Endothelial cell of hepatic sinusoid (primary cell): ENCODE data around the gene TMC4.

ENCODE experiments used
- in situ Hi-C: cut with HindIII; loops from 2 replicates; pipeline ENCODE4 v1.10.0; 2017; ENCODE audit warnings: low sequenced_read_pairs

Gene TMC4

GRCh38 chr19:54136086-54136863, 36.7 kb downstream of the TMC4 start:
- in situ Hi-C loops: no loop called here

GRCh38 chr19:54133957-54134590, 38.9 kb downstream of the TMC4 start:
- in situ Hi-C loops: no loop called here

- in situ Hi-C loops: no loop called here
Observed at GRCh38 chr19:54133312-54133956, 39.5 kb downstream of the TMC4 start.

- in situ Hi-C loops: no loop called here
Observed at GRCh38 chr19:54129617-54129996, 43.4 kb downstream of the TMC4 start.

GRCh38 chr19:54128796-54129616, 44.0 kb downstream of the TMC4 start:
- in situ Hi-C loops: no loop called here

- in situ Hi-C loops: no loop called here
Observed at GRCh38 chr19:54128441-54128725, 44.6 kb downstream of the TMC4 start.

- in situ Hi-C loops: no loop called here
Observed at GRCh38 chr19:54127688-54128440, 45.1 kb downstream of the TMC4 start.

GRCh38 chr19:54125713-54126112, 47.2 kb downstream of the TMC4 start:
- in situ Hi-C loops: no loop called here

- in situ Hi-C loops: no loop called here
Observed at GRCh38 chr19:54124393-54124792, 48.6 kb downstream of the TMC4 start.

- in situ Hi-C loops: no loop called here
Observed at GRCh38 chr19:54123682-54124081, 49.3 kb downstream of the TMC4 start.

- in situ Hi-C loops: no loop called here
Observed at GRCh38 chr19:54121259-54121658, 51.7 kb downstream of the TMC4 start.

- in situ Hi-C loops: no loop called here
Observed at GRCh38 chr19:54115109-54116063, 57.6 kb downstream of the TMC4 start, which contains the start of the genes PRPF31 and TFPT. TSS of gene PRPF31 (plus strand) at chr19:54115754. CDS start at chr19:54118279, 2,525 bp downstream. TSS of gene TFPT (minus strand) at chr19:54115657. CDS start at chr19:54115269, 388 bp downstream.

GRCh38 chr19:54114340-54115108, 58.4 kb downstream of the TMC4 start:
- in situ Hi-C loops: no loop called here
